ENCODE results near the gene FTSJ3. TPM values are rescaled to one million over a fixed set of nuclear protein-coding genes. Genes with fewer than 3 reads are reported as not detected.
"Not testable (repeated sequence)": the region's sequence is repeated elsewhere in the genome, so short reads cannot be mapped to it uniquely, and the experiment has no call there.

FTSJ3 gene
- total RNA-seq, 5 donors from 2014 or later (not counting 1 experiment from before 2014, with no cell fraction given): 39.4 to 64.9 (median 53.3) TPM

DNA sequence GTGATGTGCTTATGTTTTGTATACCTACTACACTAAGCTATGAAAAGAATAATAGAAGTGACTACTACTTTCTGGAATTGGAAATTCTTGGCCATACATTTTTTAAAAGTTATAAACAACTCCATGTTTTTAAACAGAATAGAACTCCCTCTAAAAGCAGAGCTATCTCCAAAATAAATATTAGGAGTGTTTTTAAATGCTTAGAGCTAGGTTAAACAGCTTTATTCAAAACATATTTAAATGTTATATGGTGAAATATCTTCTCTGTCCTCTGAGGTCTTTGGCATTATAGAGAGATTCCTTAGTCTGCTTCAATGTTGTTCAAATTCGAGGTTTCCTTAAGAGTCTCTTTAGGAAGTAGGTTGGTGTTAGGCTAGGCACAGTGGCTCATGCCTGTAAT lies 23.1 kb downstream of the FTSJ3 start:
- H3K36me3 Mint-ChIP-seq: peaks cover 58% of the 10 kb centered on the region
- H3K9me3 Mint-ChIP-seq: no peaks in the 10 kb centered on the region
- H3K27me3 Mint-ChIP-seq: no peaks in the 10 kb centered on the region
- peaks cover 0 to 2% (median 0%) of the 10 kb centered on the region in 3 donors for H3K4me1 Mint-ChIP-seq
- Histone ChIP-seq H3K36me3 (ENCODE audit: control insufficient read depth in 2 of 2, extremely low read depth in 1 of 2, insufficient read depth in 1 of 2, low read length in 1 of 2) (peaks cover 10 to 85% of the 10 kb centered on the region in 2 donors), H3K27ac (ENCODE audit: low read length) (no peak overlapping the region), H3K9me3 (no peaks in the 10 kb centered on the region), H3K4me3 (ENCODE audit: control insufficient read depth in 1 of 2, extremely low read depth in 1 of 2, low read length in 1 of 2) (no peak overlapping the region), H3K4me1 (ENCODE audit: control insufficient read depth in 1 of 2, extremely low read depth in 1 of 2, insufficient read depth in 2 of 2, low read length in 2 of 2) (no peaks in the 10 kb centered on the region), H3K27me3 (replicated peaks in 1 of 2; ENCODE audit: control insufficient read depth in 2 of 2, extremely low read depth in 1 of 2, insufficient read depth in 2 of 2, low read length in 1 of 2) (no peaks in the 10 kb centered on the region)
- no peak for ATAC-seq (replicated peaks in 1 of 4)
- peak overlapping the region; percentile 37 to 46 for H3K27ac Mint-ChIP-seq
- WGBS (ENCODE audit: insufficient coverage): 82% methylated on average over 1 of the region's 1 CpG
- POLR2A ChIA-PET: interaction anchor here in 1 of 2 donors (0.5 kb wide), 1 partner anchor 14 kb away, joined by 3 read pairs; no protein-coding TSS in a partner anchor
- H3K4me3 Mint-ChIP-seq: no peak overlapping the region
- CTCF ChIA-PET: interaction anchor here in 1 of 2 donors (0.6 to 1.6 kb wide), 6 partner anchors 10 to 187 kb away, joined by 3 to 6 read pairs (median 3); partner anchors contain the start of genes CCDC47 and DDX42
- DNase-seq: no peak

DNA sequence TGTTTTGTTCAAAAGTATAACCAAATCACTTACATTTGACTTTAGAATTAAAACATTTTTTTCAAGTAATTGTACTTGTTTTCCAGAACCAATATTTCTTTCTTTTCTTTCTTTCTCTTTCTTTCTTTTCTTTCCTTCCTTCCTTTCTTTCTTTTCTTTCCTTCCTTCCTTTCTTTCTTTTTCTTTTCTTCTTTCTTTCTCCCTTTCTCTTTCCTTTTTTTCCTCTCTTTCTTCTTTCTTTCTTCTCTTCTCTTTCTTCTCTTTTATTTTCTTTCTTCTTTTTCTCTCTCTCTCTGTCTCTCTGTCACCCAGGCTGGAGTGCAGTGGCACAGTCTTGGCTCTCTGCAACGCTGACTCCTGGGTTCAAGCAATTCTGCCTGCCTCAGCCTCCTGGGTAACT lies 26.7 kb downstream of the FTSJ3 start:
- POLR2A ChIA-PET: interaction anchor here in 1 of 2 donors (0.7 kb wide), 1 partner anchor 11 kb away, joined by 3 read pairs; no protein-coding TSS in a partner anchor
- H3K9me3 Mint-ChIP-seq: no peaks in the 10 kb centered on the region
- peaks cover 0 to 2% (median 0%) of the 10 kb centered on the region in 3 donors for H3K4me1 Mint-ChIP-seq
- Histone ChIP-seq H3K9me3 (no peaks in the 10 kb centered on the region), H3K36me3 (ENCODE audit: control insufficient read depth in 2 of 2, extremely low read depth in 1 of 2, insufficient read depth in 1 of 2, low read length in 1 of 2) (peaks cover 19 to 90% of the 10 kb centered on the region in 2 donors), H3K27ac (ENCODE audit: low read length) (no peak overlapping the region), H3K27me3 (replicated peaks in 1 of 2; ENCODE audit: control insufficient read depth in 2 of 2, extremely low read depth in 1 of 2, insufficient read depth in 2 of 2, low read length in 1 of 2) (no peaks in the 10 kb centered on the region), H3K4me1 (ENCODE audit: control insufficient read depth in 1 of 2, extremely low read depth in 1 of 2, insufficient read depth in 2 of 2, low read length in 2 of 2) (no peaks in the 10 kb centered on the region), H3K4me3 (ENCODE audit: control insufficient read depth in 1 of 2, extremely low read depth in 1 of 2, low read length in 1 of 2) (no peak overlapping the region)
- ATAC-seq (replicated peaks in 1 of 4) (no peak), DNase-seq (no peak)
- CTCF ChIA-PET: interaction anchor here (0.6 kb wide), 2 partner anchors 168 to 372 kb away, joined by 3 to 4 read pairs; no protein-coding TSS in a partner anchor
- H3K27me3 Mint-ChIP-seq: no peaks in the 10 kb centered on the region
- no peak overlapping the region for H3K4me3 Mint-ChIP-seq
- H3K27ac Mint-ChIP-seq: peak overlapping the region in 1 of 2 donors; percentile 77
- WGBS (ENCODE audit: insufficient coverage): no CpG with 5 or more reads among the region's 1 CpG
- H3K36me3 Mint-ChIP-seq: peaks cover 48% of the 10 kb centered on the region

DNA sequence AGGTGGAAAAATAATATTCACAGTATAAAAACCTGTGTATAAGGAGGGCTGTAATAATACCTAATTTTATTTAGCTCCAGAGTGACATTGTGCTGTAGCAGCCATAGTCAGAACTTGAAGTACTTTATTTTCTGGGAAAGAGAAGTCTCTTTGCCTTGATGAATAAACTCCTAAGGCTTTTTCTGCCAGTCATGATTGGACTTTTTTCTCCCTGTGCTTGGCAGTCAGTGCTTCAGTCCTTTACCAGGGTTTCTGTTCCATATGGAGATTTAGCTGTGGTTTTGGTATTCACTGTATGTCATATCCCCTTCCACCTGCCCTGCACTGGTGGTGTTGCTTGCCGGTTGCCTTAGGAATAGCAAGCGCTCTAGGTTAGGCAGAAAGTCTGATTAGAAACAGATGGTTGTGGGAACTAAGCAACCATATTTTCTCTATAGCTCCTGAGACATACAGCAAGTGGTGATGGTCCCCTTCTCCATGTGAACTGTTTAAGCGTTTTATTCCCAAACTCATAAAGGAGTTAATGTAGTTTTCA lies 28.8 kb downstream of the FTSJ3 start:
- Histone ChIP-seq H3K27ac (ENCODE audit: low read length) (no peak overlapping the region), H3K27me3 (replicated peaks in 1 of 2; ENCODE audit: control insufficient read depth in 2 of 2, extremely low read depth in 1 of 2, insufficient read depth in 2 of 2, low read length in 1 of 2) (no peaks in the 10 kb centered on the region), H3K9me3 (no peaks in the 10 kb centered on the region), H3K4me3 (ENCODE audit: control insufficient read depth in 1 of 2, extremely low read depth in 1 of 2, low read length in 1 of 2) (no peak overlapping the region), H3K4me1 (ENCODE audit: control insufficient read depth in 1 of 2, extremely low read depth in 1 of 2, insufficient read depth in 2 of 2, low read length in 2 of 2) (no peaks in the 10 kb centered on the region), H3K36me3 (ENCODE audit: control insufficient read depth in 2 of 2, extremely low read depth in 1 of 2, insufficient read depth in 1 of 2, low read length in 1 of 2) (peaks cover 14 to 91% of the 10 kb centered on the region in 2 donors)
- WGBS (ENCODE audit: insufficient coverage): no CpG with 5 or more reads among the region's 3 CpGs
- Mint-ChIP-seq H3K4me1 (no peaks in the 10 kb centered on the region), H3K4me3 (no peak overlapping the region), H3K36me3 (peaks cover 53% of the 10 kb centered on the region), H3K9me3 (no peaks in the 10 kb centered on the region), H3K27ac (no peak overlapping the region), H3K27me3 (no peaks in the 10 kb centered on the region)
- ChIA-PET CTCF (no interaction called here), POLR2A (no interaction called here)
- ATAC-seq (replicated peaks in 1 of 4) (no peak), DNase-seq (no peak)

DNA sequence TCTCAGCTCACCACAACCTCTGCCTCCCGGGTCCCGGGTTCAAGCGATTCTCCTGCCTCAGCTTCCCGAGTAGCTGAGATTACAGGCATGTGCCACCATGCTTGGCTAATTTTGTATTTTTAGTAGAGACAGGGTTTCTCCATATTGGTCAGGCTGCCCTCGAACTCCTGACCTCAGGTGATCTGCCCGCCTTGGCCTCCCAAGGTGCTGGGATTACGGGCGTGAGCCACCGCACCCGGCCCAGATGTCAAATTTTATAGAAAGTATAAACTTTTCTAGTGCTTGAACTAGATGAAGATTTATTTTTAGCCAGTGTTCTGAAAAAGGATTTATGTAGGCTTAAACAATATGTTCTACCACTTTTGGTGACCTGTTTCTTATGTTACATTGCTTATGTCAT lies 31.1 kb downstream of the FTSJ3 start:
- peaks cover 60% of the 10 kb centered on the region for H3K36me3 Mint-ChIP-seq
- WGBS (ENCODE audit: insufficient coverage): 100% methylated on average over 1 of the region's 10 CpGs
- H3K4me1 ChIP-seq (ENCODE audit: control insufficient read depth in 1 of 2, extremely low read depth in 1 of 2, insufficient read depth in 2 of 2, low read length in 2 of 2); H3K4me3 Mint-ChIP-seq; CTCF ChIA-PET; H3K27me3 ChIP-seq (replicated peaks in 1 of 2; ENCODE audit: control insufficient read depth in 2 of 2, extremely low read depth in 1 of 2, insufficient read depth in 2 of 2, low read length in 1 of 2); H3K27ac ChIP-seq (ENCODE audit: low read length); H3K9me3 ChIP-seq; H3K4me1 Mint-ChIP-seq; H3K4me3 ChIP-seq (ENCODE audit: control insufficient read depth in 1 of 2, extremely low read depth in 1 of 2, low read length in 1 of 2); DNase-seq; H3K27ac Mint-ChIP-seq; H3K9me3 Mint-ChIP-seq; ATAC-seq (replicated peaks in 1 of 4); H3K27me3 Mint-ChIP-seq; POLR2A ChIA-PET: not testable (repeated sequence)
- H3K36me3 ChIP-seq (ENCODE audit: control insufficient read depth in 2 of 2, extremely low read depth in 1 of 2, insufficient read depth in 1 of 2, low read length in 1 of 2): peaks cover 19 to 90% of the 10 kb centered on the region in 2 donors

DNA sequence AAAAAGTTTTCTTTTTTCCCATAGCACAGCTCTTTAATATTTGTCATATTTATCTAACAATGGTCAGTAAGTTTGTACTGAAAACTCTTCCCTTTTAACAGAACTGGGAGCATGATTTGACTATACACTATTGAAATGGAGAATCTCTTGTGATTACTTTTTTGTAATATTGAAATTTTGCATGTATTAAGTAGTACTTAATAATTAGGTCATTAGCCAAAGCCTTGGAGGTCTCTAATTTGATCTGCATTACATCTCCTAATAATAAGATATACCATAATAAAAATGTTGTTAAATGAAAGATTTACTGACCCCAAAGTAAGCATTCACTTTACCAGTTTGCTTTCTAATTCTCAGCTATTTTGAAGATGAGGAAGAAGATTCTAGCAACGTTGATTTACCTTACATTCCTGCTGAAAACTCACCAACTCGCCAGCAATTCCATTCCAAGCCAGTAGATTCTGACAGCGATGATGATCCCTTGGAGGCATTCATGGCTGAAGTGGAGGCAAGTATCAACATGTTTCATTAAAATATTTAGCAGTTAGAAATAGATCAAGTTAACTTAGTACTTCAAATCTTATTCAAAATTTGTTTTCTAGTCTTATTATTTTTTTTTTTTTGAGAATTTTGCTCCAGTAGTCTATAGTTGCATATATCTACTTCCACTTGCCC lies 35.3 kb downstream of the FTSJ3 start:
- Mint-ChIP-seq H3K27ac (no peak overlapping the region), H3K36me3 (peaks cover 41% of the 10 kb centered on the region), H3K4me1 (peaks cover 0 to 4% (median 2%) of the 10 kb centered on the region in 3 donors), H3K4me3 (no peak overlapping the region), H3K27me3 (no peaks in the 10 kb centered on the region), H3K9me3 (no peaks in the 10 kb centered on the region)
- no peak for ATAC-seq (replicated peaks in 1 of 4)
- ChIA-PET CTCF (no interaction called here), POLR2A (interaction anchor here (0.6 kb wide), 2 partner anchors 22 to 39 kb away, joined by 3 to 5 read pairs; no protein-coding TSS in a partner anchor)
- Histone ChIP-seq H3K4me3 (ENCODE audit: control insufficient read depth in 1 of 2, extremely low read depth in 1 of 2, low read length in 1 of 2) (no peak overlapping the region), H3K36me3 (ENCODE audit: control insufficient read depth in 2 of 2, extremely low read depth in 1 of 2, insufficient read depth in 1 of 2, low read length in 1 of 2) (peaks cover 18 to 83% of the 10 kb centered on the region in 2 donors), H3K27ac (ENCODE audit: low read length) (no peak overlapping the region), H3K9me3 (no peaks in the 10 kb centered on the region), H3K27me3 (replicated peaks in 1 of 2; ENCODE audit: control insufficient read depth in 2 of 2, extremely low read depth in 1 of 2, insufficient read depth in 2 of 2, low read length in 1 of 2) (no peaks in the 10 kb centered on the region), H3K4me1 (ENCODE audit: control insufficient read depth in 1 of 2, extremely low read depth in 1 of 2, insufficient read depth in 2 of 2, low read length in 2 of 2) (no peaks in the 10 kb centered on the region)
- WGBS (ENCODE audit: insufficient coverage): no CpG with 5 or more reads among the region's 3 CpGs
- no peak for DNase-seq

DNA sequence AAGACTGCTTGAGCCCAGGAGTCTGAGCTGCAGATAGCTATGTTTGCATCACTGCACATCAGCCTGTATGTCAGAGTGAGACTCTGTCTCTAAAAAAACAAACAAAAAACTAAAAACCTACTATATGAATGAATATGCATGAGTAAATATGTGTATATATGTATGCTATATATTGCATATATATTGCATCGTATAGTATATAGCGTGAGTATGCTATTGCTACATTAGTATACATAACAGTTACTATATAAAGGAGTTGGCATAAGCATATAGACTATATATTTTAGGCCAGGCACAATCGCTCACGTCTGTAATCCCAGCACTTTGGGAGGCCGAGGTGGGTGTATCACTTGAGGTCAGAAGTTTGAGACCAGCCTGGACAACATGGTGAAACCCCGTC lies 37.4 kb downstream of the FTSJ3 start:
- POLR2A ChIA-PET: interaction anchor here in 1 of 2 donors (0.6 kb wide), 1 partner anchor 10 kb away, joined by 3 read pairs; no protein-coding TSS in a partner anchor
- Mint-ChIP-seq H3K36me3 (peaks cover 32% of the 10 kb centered on the region), H3K27ac (no peak overlapping the region), H3K4me1 (peaks cover 0 to 8% (median 6%) of the 10 kb centered on the region in 3 donors), H3K4me3 (no peak overlapping the region), H3K9me3 (no peaks in the 10 kb centered on the region), H3K27me3 (no peaks in the 10 kb centered on the region)
- CTCF ChIA-PET: no interaction called here
- DNase-seq: no peak
- no peaks in the 10 kb centered on the region for H3K9me3 ChIP-seq
- H3K27ac ChIP-seq (ENCODE audit: low read length): no peak overlapping the region
- H3K4me1 ChIP-seq (ENCODE audit: control insufficient read depth in 1 of 2, extremely low read depth in 1 of 2, insufficient read depth in 2 of 2, low read length in 2 of 2): no peaks in the 10 kb centered on the region
- WGBS (ENCODE audit: insufficient coverage): 89% methylated on average over 3 of the region's 6 CpGs
- no peak overlapping the region for H3K4me3 ChIP-seq (ENCODE audit: control insufficient read depth in 1 of 2, extremely low read depth in 1 of 2, low read length in 1 of 2)
- ATAC-seq (replicated peaks in 1 of 4): no peak
- H3K27me3 ChIP-seq (replicated peaks in 1 of 2; ENCODE audit: control insufficient read depth in 2 of 2, extremely low read depth in 1 of 2, insufficient read depth in 2 of 2, low read length in 1 of 2): no peaks in the 10 kb centered on the region
- peaks cover 16 to 66% of the 10 kb centered on the region in 2 donors for H3K36me3 ChIP-seq (ENCODE audit: control insufficient read depth in 2 of 2, extremely low read depth in 1 of 2, insufficient read depth in 1 of 2, low read length in 1 of 2)
